T-helper 22 cell (primary cell): ENCODE data around the gene WNK4.

Experiments
- DNase-seq: peaks from one replicate; pipeline ENCODE4 v3.0.0-alpha.2; 2020; ENCODE audit warnings: low read depth

Gene WNK4

GRCh38 chr17:42772945-42773289 lies 7.5 kb upstream of the WNK4 start:
- no peak for DNase-seq

- peak; percentile 53 for DNase-seq
These were observed 6.9 kb upstream of the WNK4 start, which contains the start of gene VPS25 for GRCh38 chr17:42773290-42774035. TSS of gene VPS25 (plus strand) at chr17:42773449. CDS start at chr17:42773476, 27 bp downstream.

GRCh38 chr17:42774066-42774745 lies 6.2 kb upstream of the WNK4 start:
- DNase-seq: no peak

- no peak for DNase-seq
These were observed 4.8 kb upstream of the WNK4 start for GRCh38 chr17:42775534-42776098.

- no peak for DNase-seq
These were observed 1.8 kb upstream of the WNK4 start for GRCh38 chr17:42778570-42778969.

- DNase-seq: no peak
These were observed 990 bp upstream of the WNK4 start for GRCh38 chr17:42779304-42779935.

GRCh38 chr17:42780851-42781638 lies 635 bp downstream of the WNK4 start:
- DNase-seq: no peak

GRCh38 chr17:42781639-42782165 lies 1.3 kb downstream of the WNK4 start:
- DNase-seq: no peak

- no peak for DNase-seq
These were observed 2.0 kb downstream of the WNK4 start for GRCh38 chr17:42782166-42783061.

GRCh38 chr17:42783062-42783790 lies 2.8 kb downstream of the WNK4 start:
- DNase-seq: no peak

- no peak for DNase-seq
These were observed 3.4 kb downstream of the WNK4 start for GRCh38 chr17:42783791-42784138.

- DNase-seq: no peak
These were observed 4.0 kb downstream of the WNK4 start for GRCh38 chr17:42784409-42784808.

- no peak for DNase-seq
These were observed 4.6 kb downstream of the WNK4 start for GRCh38 chr17:42784811-42785592.

- no peak for DNase-seq
These were observed 6.9 kb downstream of the WNK4 start for GRCh38 chr17:42787266-42787665.

GRCh38 chr17:42791948-42792347 lies 11.5 kb downstream of the WNK4 start:
- no peak for DNase-seq

- no peak for DNase-seq
These were observed 12.1 kb downstream of the WNK4 start for GRCh38 chr17:42792545-42792944.

- no peak for DNase-seq
These were observed 14.7 kb downstream of the WNK4 start for GRCh38 chr17:42795061-42795460.

- no peak for DNase-seq
These were observed 15.1 kb downstream of the WNK4 start for GRCh38 chr17:42795465-42795864.

- no peak for DNase-seq
These were observed 15.8 kb downstream of the WNK4 start for GRCh38 chr17:42796066-42796758.
